ENCODE data around the gene LHPP.
"Not testable (repeated sequence)": the region's sequence is repeated elsewhere in the genome, so short reads cannot be mapped to it uniquely, and the experiment has no call there.

LHPP gene

GRCh38 chr10:124539935-124540641, 78.5 kb downstream of the LHPP start:
- peak; percentile 58 for DNase-seq

GRCh38 chr10:124541076-124541903, 79.7 kb downstream of the LHPP start:
- DNase-seq: no peak

- DNase-seq: no peak
Observed at GRCh38 chr10:124542336-124542735, 80.7 kb downstream of the LHPP start.

- no peak for DNase-seq
Observed at GRCh38 chr10:124543146-124543545, 81.5 kb downstream of the LHPP start.

- no peak for DNase-seq
Observed at GRCh38 chr10:124543971-124544370, 82.3 kb downstream of the LHPP start.

- DNase-seq: no peak
Observed at GRCh38 chr10:124544711-124545110, 83.1 kb downstream of the LHPP start.

- no peak for DNase-seq
Observed at GRCh38 chr10:124545351-124546054, 83.9 kb downstream of the LHPP start.

- DNase-seq: no peak
Observed at GRCh38 chr10:124546055-124546369, 84.4 kb downstream of the LHPP start.

GRCh38 chr10:124546957-124547646, 85.5 kb downstream of the LHPP start:
- no peak for DNase-seq

GRCh38 chr10:124547647-124548168, 86.1 kb downstream of the LHPP start:
- no peak for DNase-seq

- not testable (repeated sequence) for DNase-seq
Observed at GRCh38 chr10:124549171-124549570, 87.5 kb downstream of the LHPP start.

GRCh38 chr10:124550293-124551034, 88.8 kb downstream of the LHPP start:
- no peak for DNase-seq

GRCh38 chr10:124551097-124551496, 89.5 kb downstream of the LHPP start:
- DNase-seq: no peak

- DNase-seq: no peak
Observed at GRCh38 chr10:124551755-124552154, 90.1 kb downstream of the LHPP start.

- no peak for DNase-seq
Observed at GRCh38 chr10:124552691-124553276, 91.2 kb downstream of the LHPP start.

GRCh38 chr10:124554085-124554858, 92.6 kb downstream of the LHPP start:
- no peak for DNase-seq

GRCh38 chr10:124557167-124557566, 95.5 kb downstream of the LHPP start:
- no peak for DNase-seq

- DNase-seq: no peak
Observed at GRCh38 chr10:124557648-124558338, 96.2 kb downstream of the LHPP start.

- no peak for DNase-seq
Observed at GRCh38 chr10:124558339-124559321, 97.0 kb downstream of the LHPP start.

Measured in activated CD4-positive, alpha-beta T cell treated with anti-CD3 and anti-CD28 coated beads for 1 hour (primary cell).